Large intestine (tissue), 3 donors: ENCODE measurements around the gene HEATR1. TPM values are rescaled to one million over a fixed set of nuclear protein-coding genes. Genes with fewer than 3 reads are reported as not detected.
"Not testable (repeated sequence)": the region's sequence is repeated elsewhere in the genome, so short reads cannot be mapped to it uniquely, and the experiment has no call there.

ENCODE experiments used
- DNase-seq, 2 donors: peaks; one replicate each; pipeline versions ENCODE4 v3.0.0 to v3.0.0-alpha.2; 2013
- H3K27ac ChIP-seq: one replicate; pipeline ENCODE4 v1.5.1; 2013; ENCODE audit warnings: low read length
- H3K27me3 ChIP-seq: 2 replicates; pipeline ENCODE4 v1.6.1; 2013; ENCODE audit warnings: low read length; ENCODE audit not compliant: control insufficient read depth, insufficient read depth
- H3K36me3 ChIP-seq: 2 replicates; pipeline ENCODE4 v1.6.1; 2013; ENCODE audit warnings: low read length; ENCODE audit not compliant: control insufficient read depth, insufficient read depth
- H3K4me1 ChIP-seq: one replicate; pipeline ENCODE4 v1.6.1; 2013; ENCODE audit warnings: low read length; ENCODE audit not compliant: control insufficient read depth, insufficient read depth
- H3K4me3 ChIP-seq: one replicate; pipeline ENCODE4 v1.5.1; 2013; ENCODE audit warnings: low read length
- H3K9me3 ChIP-seq: one replicate; pipeline ENCODE4 v1.6.1; 2013; ENCODE audit warnings: mild to moderate bottlenecking, low read depth, low read length, moderate library complexity; ENCODE audit not compliant: control insufficient read depth
- WGBS: methylation state at CpG from one replicate; pipeline ENCODE4 v1.1.5; 2013; ENCODE audit warnings: low lambda C conversion rate; ENCODE audit not compliant: insufficient coverage; 5-methylcytosine and 5-hydroxymethylcytosine counted together
- polyA plus RNA-seq: library from polyadenylated mRNA; unstranded; fragments of 120-200 nt; gene quantifications from one replicate; pipeline ENCODE4 v1.2.1, GENCODE V29; 2013

Gene HEATR1
- polyA plus RNA-seq, 1 donor = 19.5 TPM

GRCh38 chr1:236509647-236510401 lies 94.5 kb downstream of the HEATR1 start:
- no peak overlapping the region for H3K27ac ChIP-seq
- WGBS = 50% methylated on average over 1 of the region's 8 CpGs
- DNase-seq = peak in 1 of 2 donors; percentile 57

GRCh38 chr1:236509203-236509602 lies 95.1 kb downstream of the HEATR1 start:
- peaks cover 7% of the 10 kb centered on the region for H3K4me1 ChIP-seq
- no peaks in the 10 kb centered on the region for H3K27me3 ChIP-seq
- DNase-seq = no peak
- no peaks in the 10 kb centered on the region for H3K9me3 ChIP-seq
- no CpG with 5 or more reads among the region's 1 CpG for WGBS
- H3K27ac ChIP-seq = no peak overlapping the region
- H3K36me3 ChIP-seq = no peaks in the 10 kb centered on the region
- H3K4me3 ChIP-seq = no peak overlapping the region

More at GRCh38 chr1:236509647-236510401, 94.5 kb downstream of the HEATR1 start:
- Histone ChIP-seq H3K9me3 (no peaks in the 10 kb centered on the region), H3K36me3 (no peaks in the 10 kb centered on the region), H3K4me1 (peaks cover 7% of the 10 kb centered on the region), H3K4me3 (no peak overlapping the region), H3K27me3 (no peaks in the 10 kb centered on the region)

GRCh38 chr1:236508593-236509027 lies 95.7 kb downstream of the HEATR1 start:
- Histone ChIP-seq H3K9me3 (no peaks in the 10 kb centered on the region), H3K27ac (no peak overlapping the region), H3K27me3 (no peaks in the 10 kb centered on the region), H3K36me3 (no peaks in the 10 kb centered on the region), H3K4me1 (peaks cover 7% of the 10 kb centered on the region), H3K4me3 (no peak overlapping the region)
- DNase-seq = no peak
- WGBS = 92% methylated on average over 2 of the region's 6 CpGs

- Histone ChIP-seq H3K9me3 (no peaks in the 10 kb centered on the region), H3K27me3 (no peaks in the 10 kb centered on the region), H3K36me3 (no peaks in the 10 kb centered on the region), H3K27ac (no peak overlapping the region), H3K4me3 (no peak overlapping the region), H3K4me1 (peaks cover 13% of the 10 kb centered on the region)
- no peak for DNase-seq
- WGBS = no CpG with 5 or more reads among the region's 5 CpGs
Observed at GRCh38 chr1:236507022-236507700, 97.2 kb downstream of the HEATR1 start.

- not testable (repeated sequence) for H3K27me3 ChIP-seq, H3K9me3 ChIP-seq, H3K36me3 ChIP-seq, DNase-seq, H3K4me1 ChIP-seq, H3K27ac ChIP-seq, H3K4me3 ChIP-seq
- WGBS = 94% methylated on average over 2 of the region's 3 CpGs
Observed at GRCh38 chr1:236504338-236504737, 100.0 kb downstream of the HEATR1 start.

GRCh38 chr1:236502972-236503639 lies 101.2 kb downstream of the HEATR1 start:
- Histone ChIP-seq H3K27ac (peak overlapping the region; percentile 24), H3K9me3 (no peaks in the 10 kb centered on the region), H3K4me3 (peak overlapping the region; percentile 19), H3K27me3 (no peaks in the 10 kb centered on the region), H3K36me3 (no peaks in the 10 kb centered on the region), H3K4me1 (peaks cover 6% of the 10 kb centered on the region)
- WGBS = no CpG with 5 or more reads among the region's 15 CpGs
- DNase-seq = peak; percentile 45 to 74

- no peak for DNase-seq
- H3K9me3 ChIP-seq = no peaks in the 10 kb centered on the region
- peaks cover 6% of the 10 kb centered on the region for H3K4me1 ChIP-seq
- H3K36me3 ChIP-seq = no peaks in the 10 kb centered on the region
- H3K4me3 ChIP-seq = no peak overlapping the region
- 49% methylated on average over 2 of the region's 2 CpGs for WGBS
- peak overlapping the region; percentile 24 for H3K27ac ChIP-seq
- H3K27me3 ChIP-seq = no peaks in the 10 kb centered on the region
Observed at GRCh38 chr1:236502579-236502971, 101.7 kb downstream of the HEATR1 start.

- Histone ChIP-seq H3K27ac (no peak overlapping the region), H3K4me1 (peaks cover 6% of the 10 kb centered on the region), H3K36me3 (no peaks in the 10 kb centered on the region), H3K4me3 (no peak overlapping the region), H3K9me3 (no peaks in the 10 kb centered on the region), H3K27me3 (peaks cover 3% of the 10 kb centered on the region)
- WGBS = no CpG with 5 or more reads among the region's 6 CpGs
- DNase-seq = no peak
Observed at GRCh38 chr1:236501093-236501492, 103.2 kb downstream of the HEATR1 start.
